ENCODE measurements around the gene FRMD4A.

Gene FRMD4A

DNA sequence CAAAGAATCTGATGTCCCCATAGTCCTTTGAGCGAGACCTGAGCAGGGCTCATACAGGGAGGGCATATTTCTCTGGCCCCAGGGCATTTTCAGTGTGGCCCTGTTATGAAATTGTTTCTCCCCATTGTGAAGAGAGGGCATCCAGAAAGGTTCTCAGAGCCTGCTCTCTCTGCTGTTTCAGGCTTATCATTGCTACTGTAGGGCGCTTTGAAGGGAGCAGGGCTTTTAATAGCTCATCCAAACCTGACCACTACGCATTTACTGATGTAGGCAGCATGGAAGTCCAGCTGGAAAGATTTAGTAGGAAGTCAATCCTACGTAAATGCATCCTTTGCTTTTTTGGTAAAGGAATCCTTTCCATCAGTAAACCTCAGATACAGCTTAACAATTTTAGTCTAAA is 675.9 kb downstream of the FRMD4A start:
- DNase-seq, result no peak

- DNase-seq, result no peak
Observed at GRCh38 chr10:13654118-13654830, 676.5 kb downstream of the FRMD4A start.

GRCh38 chr10:13652860-13653259 is 677.9 kb downstream of the FRMD4A start:
- no peak for DNase-seq

DNA sequence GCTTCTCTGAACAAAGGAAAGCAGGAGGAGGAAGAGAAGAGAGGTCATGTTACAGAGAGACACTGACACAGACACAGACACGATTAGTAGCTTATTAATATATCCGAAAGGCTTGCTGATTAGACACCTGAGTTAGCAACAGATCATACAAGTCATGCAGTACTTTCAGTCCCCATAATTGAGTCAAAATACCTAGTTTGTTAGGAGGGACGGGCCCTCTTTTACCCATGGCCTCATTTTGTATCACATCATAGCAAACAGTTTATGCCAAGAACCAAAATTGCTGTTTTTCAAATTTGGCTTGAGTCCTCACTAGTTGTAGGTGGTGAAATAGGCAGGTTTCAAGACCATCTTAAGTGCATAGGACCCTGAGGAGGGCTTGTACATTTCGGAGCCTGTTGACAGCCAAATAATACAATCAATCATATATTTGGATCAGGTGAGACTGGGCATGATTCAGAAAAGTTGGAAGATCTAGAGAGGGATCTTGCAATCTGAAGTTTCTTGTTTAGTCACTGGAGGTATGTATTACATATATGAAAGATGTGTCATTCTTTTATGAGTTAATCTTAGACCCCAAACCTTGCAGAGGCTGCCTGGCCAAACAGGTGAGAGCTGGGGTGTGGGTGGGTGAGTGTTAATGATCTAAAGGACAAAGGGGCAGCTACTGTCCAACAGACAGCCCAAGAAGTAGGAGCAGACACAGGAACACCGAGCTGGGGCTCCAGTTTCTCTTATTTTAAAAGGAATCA is 678.6 kb downstream of the FRMD4A start:
- no peak for DNase-seq

- DNase-seq, result no peak
Observed at GRCh38 chr10:13650961-13651360, 679.8 kb downstream of the FRMD4A start.

GRCh38 chr10:13649844-13650520 is 680.7 kb downstream of the FRMD4A start:
- no peak for DNase-seq

- no peak for DNase-seq
Observed at GRCh38 chr10:13648425-13648824, 682.3 kb downstream of the FRMD4A start.

GRCh38 chr10:13644866-13645265 is 685.9 kb downstream of the FRMD4A start:
- no peak for DNase-seq

GRCh38 chr10:13643016-13643415 is 687.7 kb downstream of the FRMD4A start:
- no peak for DNase-seq

- no peak for DNase-seq
Observed at GRCh38 chr10:13642293-13642692, 688.4 kb downstream of the FRMD4A start.

GRCh38 chr10:13637894-13638293 is 692.8 kb downstream of the FRMD4A start:
- no peak for DNase-seq

GRCh38 chr10:13637303-13637856 is 693.3 kb downstream of the FRMD4A start:
- no peak for DNase-seq

DNA sequence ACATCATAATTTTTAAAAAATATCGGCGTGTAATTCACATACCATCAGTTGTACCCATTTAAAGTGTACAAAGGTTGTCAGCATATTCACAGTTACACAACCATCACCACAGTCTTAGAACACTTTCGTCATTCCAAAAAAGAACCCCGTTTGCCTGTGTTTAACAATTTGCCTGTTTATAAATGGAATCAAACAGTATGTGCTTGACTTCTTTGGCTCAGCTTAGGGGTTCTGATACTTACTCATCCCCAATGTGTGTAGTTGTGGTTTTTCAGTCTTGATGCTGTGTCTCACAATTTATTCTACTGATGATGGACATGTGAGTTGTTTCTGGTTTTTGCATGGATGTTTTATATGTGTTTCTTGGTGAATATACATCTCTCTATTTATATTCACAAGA is 693.9 kb downstream of the FRMD4A start:
- no peak for DNase-seq

DNA sequence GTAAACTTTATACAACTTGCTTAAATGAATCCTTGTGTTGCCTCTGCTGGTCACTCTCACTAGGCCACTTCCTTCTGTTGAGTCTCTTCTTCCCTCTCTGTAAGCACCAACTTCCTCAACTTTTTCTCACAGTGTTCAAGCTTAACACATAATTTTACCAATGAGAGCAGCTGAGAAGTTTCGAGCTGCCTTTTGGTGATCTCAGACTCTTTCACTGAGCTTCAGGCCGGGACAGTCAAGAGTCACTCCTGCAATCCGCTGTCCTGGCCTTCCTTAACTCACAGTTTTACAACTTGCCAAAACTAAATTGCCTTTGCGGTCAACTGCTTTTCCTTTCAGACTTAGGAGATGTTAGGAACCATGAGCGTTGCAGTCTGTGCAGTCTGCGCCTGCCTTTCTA is 696.5 kb downstream of the FRMD4A start:
- no peak for DNase-seq

DNA sequence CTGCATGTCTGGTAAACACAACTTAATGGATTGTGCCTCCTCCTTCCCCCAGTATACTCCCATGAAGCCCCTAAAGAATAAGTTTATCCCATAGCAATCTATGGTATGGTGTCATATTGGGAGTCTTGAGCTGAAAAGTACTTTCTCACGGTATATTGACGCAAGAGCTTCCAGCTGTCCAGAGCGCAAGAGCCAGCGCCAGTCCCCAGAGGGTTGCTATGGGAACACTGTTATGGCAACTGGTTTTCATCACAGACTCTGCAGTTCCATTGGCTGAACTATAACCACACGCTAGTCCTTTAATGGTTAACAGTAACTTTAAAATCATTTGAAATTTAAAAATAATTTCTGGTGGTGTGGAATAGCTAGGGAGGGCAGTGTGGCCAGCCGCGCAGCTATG is 697.0 kb downstream of the FRMD4A start:
- no peak for DNase-seq

DNA sequence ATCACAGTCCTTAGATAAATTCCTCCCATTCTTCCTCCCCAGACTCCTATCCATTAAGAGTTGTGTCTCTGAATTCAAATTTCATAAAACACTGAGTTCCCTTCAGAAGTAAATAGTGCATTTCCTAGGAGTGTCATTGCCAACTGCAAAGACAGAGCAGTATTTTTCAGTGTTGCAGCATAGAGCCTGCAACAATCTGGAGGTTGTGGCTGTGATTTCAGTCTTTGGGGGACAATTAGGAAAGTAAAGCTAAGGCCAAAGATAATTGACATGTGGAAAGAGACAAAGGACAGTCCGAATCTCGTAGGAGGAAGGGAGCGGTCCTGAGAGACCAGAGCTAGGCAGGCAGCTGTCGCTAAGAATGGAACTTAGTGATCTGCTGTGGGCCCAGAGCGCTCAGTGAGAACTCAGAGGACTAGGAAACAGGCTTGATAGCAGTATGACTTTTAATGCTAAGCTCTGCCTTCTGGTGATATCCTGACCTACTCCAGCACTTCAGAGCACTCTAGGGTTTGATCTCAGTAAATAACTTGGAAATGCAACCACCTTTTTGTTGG is 697.8 kb downstream of the FRMD4A start:
- no peak for DNase-seq

GRCh38 chr10:13632440-13632839 is 698.3 kb downstream of the FRMD4A start:
- no peak for DNase-seq

GRCh38 chr10:13631594-13631993 is 699.1 kb downstream of the FRMD4A start:
- DNase-seq, result no peak

DNA sequence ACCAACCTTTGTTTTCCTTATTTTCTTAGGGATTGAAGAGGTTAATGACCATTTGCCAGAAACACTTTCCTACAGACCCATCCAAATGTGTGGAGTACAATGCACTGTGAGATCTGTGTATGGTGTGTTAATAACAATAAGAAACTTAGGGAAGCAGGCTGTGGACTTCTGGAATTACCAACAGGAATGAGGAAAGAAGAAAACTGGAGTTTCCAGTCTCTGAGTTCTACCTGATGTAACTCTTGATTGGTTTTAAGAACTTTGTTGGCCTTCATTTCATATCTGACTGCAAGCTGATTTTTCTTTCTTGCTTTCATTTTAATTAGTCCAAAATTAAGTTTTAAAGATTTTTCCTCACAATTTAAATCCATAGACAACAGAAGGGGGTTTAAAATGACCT is 700.5 kb downstream of the FRMD4A start:
- DNase-seq, result no peak

- DNase-seq, result no peak
Observed at GRCh38 chr10:13629116-13629515, 701.6 kb downstream of the FRMD4A start.

GRCh38 chr10:13628661-13629060 is 702.1 kb downstream of the FRMD4A start:
- DNase-seq, result no peak

DNA sequence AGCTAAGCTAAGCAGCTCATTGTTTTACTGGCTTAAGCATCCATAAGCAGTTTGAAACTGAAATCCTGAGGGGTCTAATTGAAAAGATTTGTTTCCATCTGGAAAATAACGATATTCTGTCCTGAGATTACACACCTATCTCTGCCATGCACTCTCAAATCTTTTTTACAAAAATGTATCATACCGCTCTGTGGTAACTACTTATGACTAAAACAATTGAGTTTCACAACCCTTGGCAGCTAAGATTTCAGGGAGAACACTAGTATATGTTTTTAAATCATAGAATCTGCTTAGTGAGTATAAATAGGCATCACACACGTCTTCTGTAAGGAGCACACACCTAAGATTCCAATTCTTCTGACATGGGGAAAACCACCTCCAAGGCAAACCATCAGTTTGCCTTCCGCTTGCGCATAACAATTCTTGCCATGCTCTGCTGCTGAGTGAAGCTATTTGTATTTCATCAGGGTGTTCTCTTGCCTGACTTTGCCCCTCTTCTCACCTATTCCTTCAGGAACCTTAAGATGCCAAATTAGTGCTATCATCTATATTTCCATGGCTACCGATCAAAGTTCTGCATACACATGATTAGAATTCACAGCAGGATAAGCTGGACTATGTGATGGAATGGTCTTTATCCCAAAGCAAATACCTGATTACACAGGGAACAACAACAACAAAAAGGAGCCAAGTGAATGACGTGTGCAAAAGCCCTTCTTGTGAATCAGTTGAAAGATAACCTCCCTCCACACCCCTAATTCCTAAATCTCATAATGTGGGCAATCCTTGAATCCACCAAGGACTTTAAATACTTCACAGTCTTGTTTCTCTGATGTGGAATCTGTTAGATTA is 703.0 kb downstream of the FRMD4A start:
- no peak for DNase-seq
